Measurements from ENCODE around the gene MED12.
"Not testable (repeated sequence)": the region's sequence is repeated elsewhere in the genome, so short reads cannot be mapped to it uniquely, and the experiment has no call there.

The MED12 gene

GRCh38 chrX:71166461-71166860 lies 48.1 kb downstream of the MED12 start:
- no peak for DNase-seq

GRCh38 chrX:71167031-71167781 lies 48.8 kb downstream of the MED12 start:
- no peak for DNase-seq

GRCh38 chrX:71168134-71168533 lies 49.7 kb downstream of the MED12 start:
- DNase-seq: no peak

- no peak for DNase-seq
Measured at GRCh38 chrX:71169586-71169985, 51.2 kb downstream of the MED12 start.

- no peak for DNase-seq
Measured at GRCh38 chrX:71170660-71171059, 52.3 kb downstream of the MED12 start.

- peak; percentile 15 for DNase-seq
Measured at GRCh38 chrX:71171110-71171801, 52.9 kb downstream of the MED12 start.

- no peak for DNase-seq
Measured at GRCh38 chrX:71173440-71173839, 55.0 kb downstream of the MED12 start.

GRCh38 chrX:71174795-71175194 lies 56.4 kb downstream of the MED12 start:
- no peak for DNase-seq

- DNase-seq: no peak
Measured at GRCh38 chrX:71175531-71175930, 57.1 kb downstream of the MED12 start.

- DNase-seq: no peak
Measured at GRCh38 chrX:71177327-71177726, 58.9 kb downstream of the MED12 start.

GRCh38 chrX:71178908-71179307 lies 60.5 kb downstream of the MED12 start:
- peak; percentile 82 for DNase-seq

- not testable (repeated sequence) for DNase-seq
Measured at GRCh38 chrX:71180579-71181265, 62.3 kb downstream of the MED12 start.

GRCh38 chrX:71181558-71181909 lies 63.1 kb downstream of the MED12 start:
- no peak for DNase-seq

GRCh38 chrX:71181910-71182799 lies 63.8 kb downstream of the MED12 start:
- DNase-seq: peak; percentile 96

- DNase-seq: peak; percentile 49
Measured at GRCh38 chrX:71182871-71183270, 64.5 kb downstream of the MED12 start.

GRCh38 chrX:71183341-71183740 lies 64.9 kb downstream of the MED12 start:
- peak; percentile 66 for DNase-seq

GRCh38 chrX:71184092-71184491 lies 65.7 kb downstream of the MED12 start:
- DNase-seq: peak; percentile 18

GRCh38 chrX:71184803-71185495 lies 66.6 kb downstream of the MED12 start:
- no peak for DNase-seq

- no peak for DNase-seq
Measured at GRCh38 chrX:71191248-71191647, 72.9 kb downstream of the MED12 start.
